ENCODE data around the gene CCDC110.

CCDC110 gene

GRCh38 chr4:185421366-185422124 is 50.0 kb downstream of the CCDC110 start:
- no peak for DNase-seq (ENCODE audit: low spot score)

- DNase-seq (ENCODE audit: low spot score), result no peak
Observed at GRCh38 chr4:185416955-185417354, 54.6 kb downstream of the CCDC110 start.

DNA sequence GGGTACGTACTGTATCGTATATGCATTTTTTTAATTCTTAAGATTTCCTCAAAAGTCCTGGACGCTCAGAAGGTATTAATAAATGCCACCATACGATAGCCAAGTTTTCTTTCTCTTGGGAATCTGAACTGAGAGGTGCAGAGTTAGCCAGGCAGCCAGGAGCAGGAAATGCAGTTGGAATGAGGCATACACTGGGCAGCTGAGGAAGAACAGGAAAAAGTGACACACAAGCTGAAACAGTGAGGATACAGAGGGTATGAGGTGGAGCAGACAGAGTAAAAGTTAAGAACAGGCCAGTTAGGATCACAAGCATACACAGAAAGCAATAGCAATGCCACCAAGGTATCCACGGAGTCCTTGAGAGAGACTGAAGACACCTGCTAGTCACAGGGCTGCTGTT is 59.1 kb downstream of the CCDC110 start:
- DNase-seq (ENCODE audit: low spot score), result no peak

DNA sequence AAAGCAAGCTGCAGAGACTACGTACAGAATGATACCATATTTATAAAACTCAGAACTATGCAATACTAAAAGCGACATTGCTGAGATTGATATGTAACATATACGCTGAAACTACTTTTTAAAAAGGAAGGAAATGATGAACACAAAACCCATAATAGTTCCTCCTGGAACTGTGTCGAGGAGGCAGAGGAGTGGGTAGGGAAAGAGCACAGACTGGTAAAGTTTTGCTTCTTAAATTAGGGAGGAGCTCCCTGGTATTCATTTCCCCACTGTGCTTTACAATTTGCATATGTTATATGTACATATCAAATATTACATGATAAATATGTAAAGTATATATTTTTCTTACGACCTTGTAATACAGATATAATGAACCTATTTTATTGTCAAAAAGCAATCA is 59.7 kb downstream of the CCDC110 start:
- DNase-seq (ENCODE audit: low spot score), result no peak

DNA sequence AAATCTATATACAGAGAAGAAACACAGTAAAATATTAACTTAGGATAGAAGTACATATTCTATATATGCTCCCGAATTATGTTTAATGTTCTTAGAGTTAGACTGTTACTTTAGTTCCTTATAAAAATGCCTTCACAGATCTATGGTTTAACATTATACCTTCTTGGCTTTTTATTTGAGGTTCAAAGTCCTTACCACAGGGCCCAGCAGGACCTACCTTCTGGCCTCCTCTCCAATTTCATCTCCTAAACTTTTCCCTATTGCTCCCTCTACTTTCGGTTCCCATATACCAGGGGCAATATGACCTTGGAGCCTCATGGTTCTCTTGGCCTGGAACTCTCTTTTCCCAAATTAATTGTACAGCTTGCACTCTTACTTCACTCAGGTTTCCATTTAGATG is 63.1 kb downstream of the CCDC110 start:
- no peak for DNase-seq (ENCODE audit: low spot score)

DNA sequence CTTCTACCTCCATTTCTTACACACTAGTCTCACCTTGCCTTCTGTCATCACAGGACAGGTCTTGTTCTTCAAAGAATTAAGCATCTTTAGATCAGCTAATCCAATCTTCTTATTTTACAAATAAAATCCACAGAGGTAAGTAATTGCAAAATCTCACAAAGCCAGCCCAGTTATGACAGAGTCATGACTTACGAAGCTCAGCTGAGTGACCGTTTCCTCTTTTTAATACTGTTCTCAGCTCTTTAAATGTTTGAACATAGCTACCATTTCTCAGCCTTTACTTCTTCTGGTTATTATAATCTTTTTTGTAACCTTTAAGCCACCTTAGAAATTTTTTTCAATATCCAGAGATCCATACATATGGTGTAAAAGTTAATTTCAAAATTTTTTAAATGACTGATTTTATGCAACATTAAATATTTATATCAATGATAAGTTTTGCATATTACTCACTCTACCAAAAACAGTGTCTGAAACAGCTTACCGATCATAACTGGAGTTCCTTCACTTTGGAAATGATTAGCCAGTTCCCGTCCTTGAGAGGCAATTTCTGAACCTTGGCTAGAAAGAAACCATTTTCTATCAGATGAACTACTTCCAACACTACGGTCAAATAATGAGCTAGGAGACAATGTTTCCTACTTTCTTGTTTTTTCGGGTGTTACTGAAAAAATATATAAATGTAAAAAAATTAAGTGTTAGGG is 66.1 kb downstream of the CCDC110 start:
- no peak for DNase-seq (ENCODE audit: low spot score)

DNA sequence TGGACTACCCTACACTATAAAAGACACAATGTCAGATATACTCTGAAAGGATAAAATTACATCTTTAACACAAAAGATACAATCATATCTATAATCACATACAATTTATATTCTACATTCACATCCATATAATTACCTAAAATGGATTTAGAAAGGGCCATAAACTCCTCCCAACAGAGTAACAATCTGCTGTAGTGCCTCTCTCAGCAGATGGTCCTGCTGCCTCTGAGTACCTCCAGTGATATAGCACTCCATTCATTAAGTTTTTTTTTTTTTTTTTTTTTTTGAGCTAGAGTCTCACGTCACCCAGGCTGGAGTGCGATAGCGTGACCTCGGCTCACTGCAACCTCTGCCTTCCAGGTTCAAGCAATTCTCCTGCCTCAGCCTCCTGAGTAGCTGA is 67.5 kb downstream of the CCDC110 start:
- no peak for DNase-seq (ENCODE audit: low spot score)

DNA sequence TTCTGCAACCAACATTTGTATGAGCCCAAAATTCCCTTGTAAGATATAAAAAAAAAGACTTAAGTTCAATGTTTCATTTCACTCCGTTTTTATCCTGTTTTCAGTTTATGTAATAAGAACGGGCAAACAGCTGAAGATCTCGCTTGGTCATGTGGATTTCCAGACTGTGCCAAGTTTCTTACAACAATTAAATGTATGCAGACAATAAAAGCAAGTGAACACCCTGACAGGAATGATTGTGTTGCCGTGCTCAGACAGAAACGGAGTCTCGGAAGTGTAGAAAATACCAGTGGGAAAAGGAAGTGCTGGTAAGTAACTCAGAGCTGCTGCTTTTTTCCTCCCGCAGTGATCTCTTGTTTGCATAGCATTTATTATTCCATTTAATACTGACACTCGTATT is 72.1 kb downstream of the CCDC110 start:
- DNase-seq (ENCODE audit: low spot score), result peak; percentile 34

DNA sequence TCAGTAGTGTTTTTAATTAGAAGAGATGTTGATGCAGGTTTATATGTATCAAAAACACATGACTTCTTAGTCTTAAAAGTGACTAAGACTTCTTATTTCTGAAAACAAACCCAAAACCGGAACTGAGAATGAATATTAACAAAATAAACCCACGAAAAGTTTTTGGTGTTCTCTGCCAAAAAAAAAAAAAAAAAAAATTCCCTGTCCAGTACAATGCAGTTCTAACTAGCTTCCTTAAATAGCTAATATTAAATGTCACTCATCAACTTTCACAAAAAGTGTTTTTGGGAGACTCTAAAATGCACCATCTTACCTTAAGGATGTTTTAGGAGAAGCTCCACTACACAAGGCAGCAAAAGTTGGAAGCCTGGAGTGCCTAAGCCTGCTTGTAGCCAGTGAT is 72.9 kb downstream of the CCDC110 start:
- no peak for DNase-seq (ENCODE audit: low spot score)

- DNase-seq (ENCODE audit: low spot score), result no peak
Observed at GRCh38 chr4:185396724-185397385, 74.7 kb downstream of the CCDC110 start, which contains the start of gene ANKRD37. Gene ANKRD37 (plus strand): TSS chr4:185396841. CDS start chr4:185396924, 83 bp downstream.

GRCh38 chr4:185395956-185396723 is 75.4 kb downstream of the CCDC110 start:
- DNase-seq (ENCODE audit: low spot score), result peak; percentile 97

- DNase-seq (ENCODE audit: low spot score), result peak; percentile 97
Observed at GRCh38 chr4:185395238-185395955, 76.1 kb downstream of the CCDC110 start, which contains the start of gene LRP2BP. Gene LRP2BP (minus strand): TSS chr4:185395924. CDS start chr4:185378186, 17,738 bp downstream.

Data from globus pallidus (tissue), 1 donor.